Measurements from ENCODE around the gene P4HA2. TPM values are rescaled to one million over a fixed set of nuclear protein-coding genes. Genes with fewer than 3 reads are reported as not detected.
"Not testable (repeated sequence)": the region's sequence is repeated elsewhere in the genome, so short reads cannot be mapped to it uniquely, and the experiment has no call there.

P4HA2 gene
- total and polyA plus RNA-seq, 2 experiments from 2014 or later, result 5.9 to 8.0 TPM

DNA sequence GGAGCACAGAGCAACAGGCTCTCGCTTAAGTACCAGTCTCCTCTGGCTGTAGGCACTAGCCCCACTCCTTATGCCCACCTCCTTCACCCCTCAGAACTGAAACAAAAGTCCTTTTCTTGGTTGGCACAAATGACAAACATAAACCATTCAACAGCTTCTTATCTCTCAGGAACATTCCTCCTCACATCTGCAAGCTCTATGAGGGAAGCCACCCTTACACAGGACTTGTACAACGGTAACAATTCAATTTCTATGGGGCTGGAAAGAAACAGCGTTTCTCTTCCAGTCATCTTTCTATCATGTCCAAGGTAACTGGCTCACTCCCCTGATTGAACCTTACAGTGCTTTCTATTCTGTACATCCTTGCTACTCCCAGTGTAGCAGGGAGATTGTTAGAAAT lies 80.0 kb downstream of the P4HA2 start (continued):
- TF ChIP-seq ZNF462 (CRISPR knock-in tag; IDR thresholded peaks at IDR 0.05), result no peak

GRCh38 chr5:132145326-132145725 lies 82.3 kb downstream of the P4HA2 start:
- not testable (repeated sequence) for H3K9me2 ChIP-seq (ENCODE audit: insufficient read depth); H3K79me2 ChIP-seq (replicated peaks; ENCODE audit: insufficient read depth); H3K27ac ChIP-seq (ENCODE audit: low read depth); H4K20me1 ChIP-seq (replicated peaks; ENCODE audit: insufficient read depth); DNase-seq (ENCODE audit: low spot score); H3K36me3 Mint-ChIP-seq (ENCODE audit: low read depth); H3K4me1 Mint-ChIP-seq; H3K27me3 ChIP-seq (ENCODE audit: insufficient read depth); H3F3A ChIP-seq (replicated peaks; ENCODE audit: low read depth); H3K36me3 ChIP-seq (ENCODE audit: insufficient read depth); H3K27ac Mint-ChIP-seq; H3K4me3 Mint-ChIP-seq; H3K27me3 Mint-ChIP-seq (ENCODE audit: insufficient read depth, low read depth, poor library complexity); H3K4me1 ChIP-seq (ENCODE audit: insufficient read depth); H3K4me2 ChIP-seq; H3K4me3 ChIP-seq; H2AFZ ChIP-seq; ATAC-seq
- peaks cover 30% of the 10 kb centered on the region for H3K9me3 Mint-ChIP-seq

GRCh38 chr5:132143148-132143547 lies 84.5 kb downstream of the P4HA2 start:
- Mint-ChIP-seq H3K4me1 (no peaks in the 10 kb centered on the region), H3K36me3 (ENCODE audit: low read depth) (peaks cover 8% of the 10 kb centered on the region; the same call in 2 of the 3 replicates), H3K27ac (no peak overlapping the region), H3K4me3 (no peak overlapping the region), H3K27me3 (ENCODE audit: insufficient read depth, low read depth, poor library complexity) (peaks cover 3% of the 10 kb centered on the region), H3K9me3 (peaks cover 31% of the 10 kb centered on the region)
- Histone ChIP-seq H3K4me3 (no peak overlapping the region), H3K36me3 (ENCODE audit: insufficient read depth) (0 out of 2 replicates have a peak, but pooled peaks cover 3% of the 10 kb centered on the region), H3K79me2 (replicated peaks; ENCODE audit: insufficient read depth) (no peaks in the 10 kb centered on the region), H3K27ac (ENCODE audit: low read depth) (no peak overlapping the region), H3F3A (replicated peaks; ENCODE audit: low read depth) (no peaks in the 10 kb centered on the region), H3K27me3 (ENCODE audit: insufficient read depth) (no peaks in the 10 kb centered on the region), H3K9me2 (ENCODE audit: insufficient read depth) (no peaks in the 10 kb centered on the region), H4K20me1 (replicated peaks; ENCODE audit: insufficient read depth) (no peaks in the 10 kb centered on the region), H2AFZ (no peak overlapping the region), H3K4me1 (ENCODE audit: insufficient read depth) (no peaks in the 10 kb centered on the region), H3K4me2 (no peak overlapping the region)
- ATAC-seq (no peak), DNase-seq (ENCODE audit: low spot score) (peak; percentile 10)
- no peak for TF ChIP-seq REST (IDR thresholded peaks at IDR 0.05; ENCODE audit: unreplicated experiment)

Data from GM23338 (cell line).